Measurements from ENCODE around the gene PRUNE2. TPM values are rescaled to one million over a fixed set of nuclear protein-coding genes. Genes with fewer than 3 reads are reported as not detected.

Gene PRUNE2
- total RNA-seq, 1 donor from 2014 or later, result 1.1 TPM

GRCh38 chr9:76737154-76737902, 168.6 kb downstream of the PRUNE2 start:
- intact Hi-C loops (cut with micrococcal nuclease), result no loop called here

GRCh38 chr9:76734716-76735115, 171.2 kb downstream of the PRUNE2 start:
- intact Hi-C loops (cut with micrococcal nuclease), result no loop called here

- intact Hi-C loops (cut with micrococcal nuclease), result no loop called here
Measured at GRCh38 chr9:76733096-76733495, 172.8 kb downstream of the PRUNE2 start.

GRCh38 chr9:76732341-76732958, 173.5 kb downstream of the PRUNE2 start:
- intact Hi-C loops (cut with micrococcal nuclease), result no loop called here

GRCh38 chr9:76730801-76731200, 175.1 kb downstream of the PRUNE2 start:
- intact Hi-C loops (cut with micrococcal nuclease), result no loop called here

- intact Hi-C loops (cut with micrococcal nuclease), result no loop called here
Measured at GRCh38 chr9:76729980-76730737, 175.8 kb downstream of the PRUNE2 start.

- intact Hi-C loops (cut with micrococcal nuclease), result no loop called here
Measured at GRCh38 chr9:76729116-76729515, 176.8 kb downstream of the PRUNE2 start.

- intact Hi-C loops (cut with micrococcal nuclease), result no loop called here
Measured at GRCh38 chr9:76725885-76726284, 180.0 kb downstream of the PRUNE2 start.

GRCh38 chr9:76725011-76725546, 180.8 kb downstream of the PRUNE2 start:
- intact Hi-C loops (cut with micrococcal nuclease), result no loop called here

GRCh38 chr9:76720245-76720644, 185.7 kb downstream of the PRUNE2 start:
- intact Hi-C loops (cut with micrococcal nuclease), result no loop called here

GRCh38 chr9:76718166-76718565, 187.7 kb downstream of the PRUNE2 start:
- intact Hi-C loops (cut with micrococcal nuclease), result no loop called here

- intact Hi-C loops (cut with micrococcal nuclease), result no loop called here
Measured at GRCh38 chr9:76717613-76718012, 188.3 kb downstream of the PRUNE2 start.

- intact Hi-C loops (cut with micrococcal nuclease), result no loop called here
Measured at GRCh38 chr9:76717176-76717575, 188.7 kb downstream of the PRUNE2 start.

GRCh38 chr9:76716085-76716672, 189.7 kb downstream of the PRUNE2 start:
- intact Hi-C loops (cut with micrococcal nuclease), result no loop called here

- intact Hi-C loops (cut with micrococcal nuclease), result no loop called here
Measured at GRCh38 chr9:76713381-76713780, 192.5 kb downstream of the PRUNE2 start.

GRCh38 chr9:76709020-76709419, 196.9 kb downstream of the PRUNE2 start:
- intact Hi-C loops (cut with micrococcal nuclease), result no loop called here

- intact Hi-C loops (cut with micrococcal nuclease), result no loop called here
Measured at GRCh38 chr9:76707510-76707909, 198.4 kb downstream of the PRUNE2 start.

- intact Hi-C loops (cut with micrococcal nuclease), result loop anchor here (1.0 to 5.0 kb wide), 4 partner anchors 47 to 310 kb away; partner anchors contain the start of gene RFK
Measured at GRCh38 chr9:76704593-76705204, 201.2 kb downstream of the PRUNE2 start.

- intact Hi-C loops (cut with micrococcal nuclease), result loop anchor here (5.0 kb wide), 1 partner anchor 46 kb away; no protein-coding TSS in a partner anchor
Measured at GRCh38 chr9:76703270-76703669, 202.6 kb downstream of the PRUNE2 start.

- intact Hi-C loops (cut with micrococcal nuclease), result loop anchor here (5.0 kb wide), 1 partner anchor 44 kb away; no protein-coding TSS in a partner anchor
Measured at GRCh38 chr9:76701441-76702039, 204.4 kb downstream of the PRUNE2 start.
